Endometrial microvascular endothelial cells (primary cell): ENCODE measurements around the gene IL11. TPM values are rescaled to one million over a fixed set of nuclear protein-coding genes. Genes with fewer than 3 reads are reported as not detected.

ENCODE experiments used
- in situ Hi-C: cut with HindIII; loops from 2 replicates; pipeline ENCODE4 v1.10.0; 2017; ENCODE audit warnings: low sequenced_read_pairs, low pct_unique_long_range_greater_than_20kb; ENCODE audit errors: inconsistent ontology term
- total RNA-seq: library from RNA; depleted of rRNA; stranded (reverse); fragments of >200 nt; gene quantifications from one replicate; pipeline ENCODE4 v1.2.3, GENCODE V29; 2015; ENCODE audit errors: inconsistent ontology term

The IL11 gene
- total RNA-seq, 1 donor from 2014 or later = not detected

DNA sequence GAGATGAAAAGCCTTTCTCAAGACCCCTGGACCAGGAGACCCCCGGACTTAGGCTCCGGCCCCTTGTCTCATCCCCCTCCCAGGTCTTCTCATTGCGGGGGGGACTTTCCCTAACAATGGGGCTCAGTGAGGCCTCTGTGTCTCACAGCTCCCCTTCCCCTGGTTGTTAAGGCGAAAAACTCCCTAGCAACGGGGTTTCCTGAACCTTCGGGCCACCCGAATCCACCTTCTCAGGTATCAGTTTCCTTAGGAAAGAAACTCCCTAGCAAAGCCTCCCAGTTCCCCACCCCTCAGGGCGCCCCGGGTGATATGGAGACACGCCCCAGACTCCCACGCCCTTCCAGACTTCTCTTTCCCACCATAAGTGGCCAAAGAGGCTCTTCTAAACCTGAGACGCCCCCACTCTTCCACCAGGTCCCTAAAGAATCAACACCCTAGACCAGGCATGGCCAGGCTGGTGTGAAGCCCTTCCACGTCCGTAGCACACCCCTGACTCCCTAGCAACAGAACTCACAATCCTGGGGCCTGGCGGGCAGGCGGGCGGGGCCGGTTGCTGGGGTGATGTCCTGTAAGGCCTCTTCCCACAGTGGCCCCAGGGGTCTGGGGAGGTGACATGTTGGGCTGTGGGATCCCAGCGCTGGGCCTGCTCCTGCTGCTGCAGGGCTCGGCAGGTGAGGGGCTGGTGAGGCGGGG lies 6.1 kb upstream of the IL11 start, which contains the start of gene TMEM190:
TSS of gene TMEM190 (plus strand) at position 586 of the 693 bp plus-strand sequence. CDS start at position 614, 28 bp downstream.
- in situ Hi-C loops = no loop called here

- in situ Hi-C loops = no loop called here
These were observed 3.9 kb upstream of the IL11 start for GRCh38 chr19:55373993-55374757.

DNA sequence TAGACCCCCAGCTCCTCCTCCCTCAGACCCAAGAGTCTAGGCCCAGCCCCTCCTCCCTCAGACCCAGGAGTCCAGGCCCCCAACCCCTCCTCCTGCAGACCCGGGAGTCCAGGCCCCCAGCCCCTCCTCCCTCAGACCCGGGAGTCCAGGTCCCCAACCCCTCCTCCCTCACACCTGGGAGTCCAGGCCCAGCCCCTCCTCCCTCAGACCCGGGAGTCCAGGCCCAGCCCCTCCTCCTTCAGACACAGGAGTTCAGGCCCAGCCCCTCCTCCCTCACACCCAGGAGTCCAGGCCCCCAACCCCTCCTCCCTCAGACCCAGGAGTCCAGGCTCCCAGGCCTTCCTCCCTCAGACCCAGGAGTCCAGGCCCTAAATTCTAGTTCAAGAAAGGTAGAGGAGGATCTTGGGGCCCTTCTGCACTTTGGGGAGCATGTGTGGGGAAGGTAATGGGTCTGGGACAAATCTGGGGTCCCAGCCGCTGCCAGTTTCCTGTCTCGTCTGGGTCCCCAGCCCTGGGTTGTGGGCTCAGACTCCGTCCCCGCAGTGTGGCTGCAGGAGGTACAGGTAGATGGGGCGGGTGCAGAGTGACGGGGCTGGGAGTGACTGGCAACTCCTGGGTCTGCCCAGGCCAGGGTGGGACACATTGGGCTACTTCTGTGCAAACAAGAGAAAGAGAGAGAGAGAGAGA lies 3.2 kb upstream of the IL11 start:
- in situ Hi-C loops = no loop called here

DNA sequence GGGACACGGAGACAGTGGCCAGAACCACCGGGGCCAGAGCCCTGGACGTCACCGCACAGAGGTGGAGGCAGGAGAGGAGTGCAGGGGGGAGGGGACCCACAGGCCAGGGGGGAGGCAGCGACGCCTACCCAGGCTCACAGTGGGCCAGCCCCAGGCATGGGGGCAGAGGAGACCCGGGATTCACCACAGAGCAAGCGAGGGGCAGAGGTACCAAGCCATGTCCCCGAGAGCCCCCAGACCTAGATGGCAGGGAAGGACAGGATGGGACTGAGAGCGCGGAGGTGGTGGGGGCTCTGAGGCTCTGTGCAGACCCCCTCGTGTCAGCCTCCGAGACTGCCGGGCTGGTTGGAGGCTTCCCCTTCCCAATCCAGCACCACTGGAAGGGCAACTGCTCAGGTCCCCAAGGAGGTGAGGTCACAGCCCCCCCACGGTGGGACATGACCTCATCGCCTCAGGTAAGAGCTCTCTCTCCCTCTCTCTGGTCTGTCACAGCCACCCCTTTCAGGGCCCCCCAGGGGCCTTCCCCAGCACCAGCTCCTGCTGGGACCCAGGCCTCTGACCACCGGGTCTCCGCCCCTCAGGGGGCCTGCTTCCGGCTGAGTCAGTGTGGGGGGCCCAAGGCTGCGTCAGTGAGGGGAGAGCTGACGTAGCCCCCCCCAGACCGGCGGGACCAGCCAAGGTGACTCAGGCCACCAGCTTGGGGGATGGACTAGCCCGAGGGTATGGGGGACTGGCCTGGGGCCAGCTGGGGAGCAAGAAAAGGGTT lies 2.2 kb upstream of the IL11 start:
- in situ Hi-C loops = no loop called here

- in situ Hi-C loops = no loop called here
These were observed 484 bp downstream of the IL11 start for GRCh38 chr19:55369653-55370304.

- in situ Hi-C loops = no loop called here
These were observed 1.3 kb downstream of the IL11 start for GRCh38 chr19:55368701-55369563.

GRCh38 chr19:55368106-55368505 lies 2.2 kb downstream of the IL11 start:
- in situ Hi-C loops = no loop called here

DNA sequence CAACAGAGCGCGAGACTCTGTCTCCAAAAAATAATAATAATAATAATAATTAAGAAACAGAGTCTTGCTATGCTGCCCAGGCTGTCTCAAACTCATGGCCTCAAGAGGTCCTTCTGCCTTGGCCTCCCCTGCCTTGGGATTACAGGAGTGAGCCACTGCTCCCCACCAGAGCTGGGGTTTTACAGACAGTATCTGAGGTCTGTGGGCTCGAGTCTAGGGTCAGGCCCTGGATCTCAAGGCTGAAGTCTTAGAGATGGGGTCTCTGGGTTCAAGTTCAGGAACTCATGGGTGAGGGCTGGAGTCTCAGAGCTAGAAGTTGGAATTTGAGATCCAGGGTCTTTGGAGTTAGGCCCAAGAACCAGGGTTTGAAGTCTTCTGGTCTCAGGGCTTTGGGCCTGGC lies 3.5 kb downstream of the IL11 start:
- in situ Hi-C loops = no loop called here

DNA sequence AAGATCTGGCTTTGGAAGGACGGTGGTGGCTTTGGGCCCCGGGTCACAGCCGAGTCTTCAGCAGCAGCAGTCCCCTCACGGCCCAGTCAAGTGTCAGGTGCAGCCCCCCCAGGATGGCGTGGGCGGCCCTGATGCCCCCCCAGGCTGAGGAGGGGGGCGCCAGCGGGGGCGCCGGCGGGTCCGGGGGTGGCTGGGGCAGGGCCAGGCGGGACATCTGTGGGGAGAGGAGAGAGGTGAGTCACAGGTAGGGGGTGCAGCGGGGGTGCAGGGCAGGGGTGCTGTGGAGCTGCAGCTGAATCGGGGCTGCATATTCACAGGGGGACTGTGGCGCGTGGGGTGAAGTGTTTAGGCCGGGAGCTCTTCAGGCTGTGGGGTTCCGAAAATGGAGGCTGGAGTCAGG lies 4.3 kb downstream of the IL11 start:
- in situ Hi-C loops = no loop called here

GRCh38 chr19:55365245-55365644 lies 5.0 kb downstream of the IL11 start:
- in situ Hi-C loops = no loop called here

GRCh38 chr19:55362990-55363716 lies 7.1 kb downstream of the IL11 start, which contains the start of gene GARIN5B:
GARIN5B (minus strand) TSS chr19:55363260; CDS start chr19:55363066, 194 bp downstream.
- in situ Hi-C loops = no loop called here

DNA sequence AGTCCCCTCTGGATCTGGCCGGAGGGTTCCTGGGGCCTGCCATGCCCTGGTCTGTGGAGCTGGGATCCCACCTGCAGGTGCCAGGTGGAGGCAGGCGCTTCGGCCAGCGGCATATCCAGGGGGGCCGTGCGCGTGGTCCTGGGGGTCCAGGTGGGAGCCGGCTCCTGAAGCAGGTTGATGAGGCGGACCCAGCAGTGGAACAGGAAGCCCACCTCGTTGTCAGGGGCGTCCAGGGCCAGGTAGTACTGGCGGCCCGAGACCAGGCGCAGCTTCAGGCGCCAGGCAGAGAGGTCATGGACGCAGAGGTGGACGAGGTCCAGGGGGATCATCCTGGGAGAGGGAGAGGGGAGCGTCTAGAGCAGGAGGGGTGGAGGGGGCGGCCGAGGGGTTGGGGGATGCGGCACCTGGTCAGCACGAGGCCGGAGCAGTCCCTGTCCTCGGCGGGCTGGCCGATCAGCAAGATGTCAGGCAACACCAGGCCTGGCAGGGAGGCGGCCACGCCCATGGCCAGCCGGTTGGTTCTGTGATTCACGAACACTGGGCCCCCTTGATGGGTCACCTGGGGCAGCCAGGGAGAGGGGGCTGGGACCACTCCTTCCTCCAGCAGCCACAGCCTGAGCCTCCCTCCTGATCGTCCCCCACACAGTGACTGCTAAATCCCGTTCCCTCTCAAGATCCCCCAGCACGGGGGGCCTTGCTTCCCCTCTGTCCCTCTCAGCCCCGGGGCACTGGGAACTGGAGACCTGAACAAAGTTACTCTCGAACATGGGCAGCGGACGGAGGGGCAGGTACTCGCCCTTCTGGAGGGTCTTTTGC lies 7.9 kb downstream of the IL11 start:
- in situ Hi-C loops = no loop called here

DNA sequence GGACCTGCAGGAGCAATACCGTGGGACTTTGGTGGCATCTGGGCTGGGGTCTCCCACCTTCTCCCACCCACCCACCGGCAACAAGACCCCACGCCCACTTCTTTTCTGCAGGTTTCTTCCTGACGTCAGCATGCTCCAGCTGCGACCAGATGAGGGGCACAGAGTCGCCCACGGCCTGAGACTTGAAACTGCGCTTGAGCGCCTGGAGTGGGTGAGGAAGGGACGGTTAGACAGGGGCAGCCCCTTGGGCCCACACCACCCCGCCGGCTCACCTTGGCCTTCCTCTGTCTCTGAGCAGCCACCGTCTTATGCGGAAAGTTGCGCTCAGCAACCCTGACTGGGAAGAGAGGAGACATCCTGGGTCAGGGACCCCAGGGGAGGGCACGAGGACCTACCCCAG lies 9.4 kb downstream of the IL11 start:
- in situ Hi-C loops = no loop called here

- in situ Hi-C loops = loop anchor here (10.0 kb wide), 1 partner anchor 64 kb away; no protein-coding TSS in a partner anchor
These were observed 11.0 kb downstream of the IL11 start for GRCh38 chr19:55358943-55359908.

DNA sequence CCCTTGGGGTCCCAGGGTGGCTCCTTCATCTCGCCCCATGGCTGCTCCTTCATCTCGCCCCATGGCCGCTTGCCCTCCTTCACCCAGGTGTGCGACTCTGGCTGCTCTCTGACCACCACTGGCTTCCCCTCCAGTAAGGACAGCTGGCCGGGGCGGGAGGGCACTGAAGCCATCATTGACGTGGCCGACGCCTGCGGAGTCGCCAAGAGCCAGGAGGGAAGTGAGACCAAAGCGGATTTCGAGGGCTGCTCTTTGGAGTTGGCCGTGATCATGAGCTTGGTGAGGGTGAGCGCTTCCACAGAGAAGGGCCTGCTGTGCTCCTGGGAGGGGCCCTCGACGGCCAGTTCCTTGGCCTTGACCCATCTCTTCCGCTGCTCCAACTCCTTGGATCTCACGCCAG lies 11.8 kb downstream of the IL11 start:
- in situ Hi-C loops = loop anchor here (10.0 kb wide), 1 partner anchor 64 kb away; no protein-coding TSS in a partner anchor
